Prostate gland (tissue), 2 donors: ENCODE data around the gene AKR1A1. TPM values are rescaled to one million over a fixed set of nuclear protein-coding genes. Genes with fewer than 3 reads are reported as not detected.

Experiments
- DNase-seq: peaks from one replicate; pipeline ENCODE4 v3.0.0-alpha.2; 2019; ENCODE audit warnings: low spot score
- H3K27ac ChIP-seq, 2 donors: fragments of 200-600 bp; sonication (generic); 2 replicates each; pipeline ENCODE4 v1.5.1; 2017 to 2019
- H3K27me3 ChIP-seq: fragments of 200-600 bp; sonication (generic); replicated peaks from 2 replicates; pipeline ENCODE4 v1.5.1; 2019; ENCODE audit not compliant: insufficient read depth
- H3K36me3 ChIP-seq, 2 donors: fragments of 200-600 bp; sonication (generic); 1 replicate in 1 of 2; 2 replicates in 1 of 2; pipeline versions ENCODE4 v1.5.1 to v1.8.1; 2017 to 2019
- H3K4me1 ChIP-seq: fragments of 200-600 bp; sonication (generic); replicated peaks from 2 replicates; pipeline ENCODE4 v1.5.1; 2019
- H3K4me3 ChIP-seq, 2 donors: fragments of 200-600 bp; sonication (generic); 2 replicates each; pipeline ENCODE4 v1.5.1; 2017 to 2019
- H3K9me3 ChIP-seq: fragments of 200-600 bp; sonication (generic); 2 replicates; pipeline ENCODE4 v1.5.1; 2017
- POLR2A ChIP-seq: fragments of 450-650 bp; IDR thresholded peaks from one replicate; pipeline ENCODE4 v1.6.1; 2016; ENCODE audit warnings: antibody characterized with exemption, mild to moderate bottlenecking
- POLR2AphosphoS5 ChIP-seq: sonication (generic); formaldehyde crosslinking; IDR thresholded peaks from one replicate; pipeline ENCODE4 v1.6.1; 2017; ENCODE audit warnings: antibody characterized with exemption
- WGBS: methylation state at CpG from one replicate; pipeline ENCODE4 v1.1.5; 2018; 5-methylcytosine and 5-hydroxymethylcytosine counted together
- intact Hi-C: fragments of 100-400 bp; cut with DNase I; formaldehyde crosslinking; loops from one replicate; pipeline ENCODE4 v1.14.2; 2022
- total RNA-seq, 2 donors: library from RNA; depleted of rRNA; stranded (reverse); fragments of >200 nt; gene quantifications; one replicate each; pipeline ENCODE4 v1.1.0, GENCODE V29; 2016
- TF ChIP-seq, protein P1 (sequence below), 4 experiments: fragments of 200-600 bp in 2 of 4; fragments of 450-650 bp in 2 of 4; sonication (generic) in 2 of 4; IDR thresholded peaks; 1 replicate in 3 of 4; 2 replicates in 1 of 4; pipeline ENCODE4 v1.5.1; 2016 to 2019; ENCODE audit warnings: antibody characterized with exemption in 4 of 4, mild to moderate bottlenecking in 2 of 4, moderate library complexity in 2 of 4

The AKR1A1 gene
- total RNA-seq: 100 to 1,000 TPM in 1 of 2 donors, 10 to 100 TPM in 1; 49.7 to 132 TPM

DNA sequence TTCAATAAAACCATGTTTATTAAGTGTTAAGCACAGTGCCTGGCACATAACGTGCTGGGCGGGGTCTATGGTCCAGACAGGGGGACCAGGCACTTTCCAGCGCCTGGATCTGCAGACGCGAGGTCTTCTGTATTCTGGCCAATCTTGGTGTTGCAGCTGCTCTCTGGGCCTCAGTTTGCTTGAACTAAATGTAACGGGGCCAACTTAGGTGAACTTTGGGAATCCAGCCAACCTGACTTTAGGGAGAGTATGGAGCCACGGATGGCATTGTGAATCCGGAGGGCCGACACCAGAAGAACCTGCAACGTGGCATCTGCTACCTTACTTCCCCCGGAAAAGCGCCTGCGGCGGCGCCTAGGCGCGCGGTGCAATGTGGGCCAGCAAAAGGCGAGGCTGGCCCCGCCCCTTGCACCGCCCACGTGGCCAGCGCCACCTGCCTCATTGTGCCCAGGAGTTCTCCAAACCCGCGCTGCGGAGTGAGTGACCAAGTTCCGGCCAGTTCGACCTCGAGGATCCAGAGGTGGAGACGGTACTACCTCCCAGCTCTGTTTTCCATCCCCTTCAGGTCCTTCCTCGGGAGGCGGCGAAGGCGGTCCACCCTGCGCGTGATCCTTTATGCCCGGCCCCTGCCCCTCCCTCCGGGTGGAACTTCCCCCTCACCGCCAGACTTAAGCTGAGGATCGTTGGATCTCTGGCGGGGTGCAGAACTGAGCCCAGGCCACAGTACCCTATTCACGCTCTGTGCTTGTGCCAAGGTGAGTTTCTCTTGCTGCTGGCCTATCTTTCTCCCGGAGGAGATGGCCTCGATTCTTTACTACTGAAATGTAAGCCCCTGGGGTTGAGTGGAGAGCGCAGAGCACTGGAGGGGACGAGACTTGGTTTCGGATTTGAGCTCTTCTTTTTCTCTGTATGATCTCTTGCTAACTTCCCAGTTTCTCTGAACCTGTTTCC, at the start of gene AKR1A1:
Gene AKR1A1 (plus strand): TSS at position 426 of the 951 bp plus-strand sequence. CDS start 10,969 bp downstream, outside the sequence.
- Histone ChIP-seq H3K4me1 (no peaks in the 10 kb centered on the region), H3K27ac (peak within 1 kb of the TSS; percentile 80 to 90), H3K4me3 (peak within 1 kb of the TSS; percentile 47 to 60), H3K27me3 (no peaks in the 10 kb centered on the region), H3K9me3 (no peaks in the 10 kb centered on the region), H3K36me3 (no peaks in the 10 kb centered on the region)
- intact Hi-C loops: loop anchor here (2.0 kb wide), 1 partner anchor 30 kb away; the partner anchor contains the start of gene PRDX1
- WGBS: under 1% methylated on average over 35 of the region's 47 CpGs
- peak; percentile 92 for TF ChIP-seq POLR2AphosphoS5
- TF ChIP-seq, protein P1, sequence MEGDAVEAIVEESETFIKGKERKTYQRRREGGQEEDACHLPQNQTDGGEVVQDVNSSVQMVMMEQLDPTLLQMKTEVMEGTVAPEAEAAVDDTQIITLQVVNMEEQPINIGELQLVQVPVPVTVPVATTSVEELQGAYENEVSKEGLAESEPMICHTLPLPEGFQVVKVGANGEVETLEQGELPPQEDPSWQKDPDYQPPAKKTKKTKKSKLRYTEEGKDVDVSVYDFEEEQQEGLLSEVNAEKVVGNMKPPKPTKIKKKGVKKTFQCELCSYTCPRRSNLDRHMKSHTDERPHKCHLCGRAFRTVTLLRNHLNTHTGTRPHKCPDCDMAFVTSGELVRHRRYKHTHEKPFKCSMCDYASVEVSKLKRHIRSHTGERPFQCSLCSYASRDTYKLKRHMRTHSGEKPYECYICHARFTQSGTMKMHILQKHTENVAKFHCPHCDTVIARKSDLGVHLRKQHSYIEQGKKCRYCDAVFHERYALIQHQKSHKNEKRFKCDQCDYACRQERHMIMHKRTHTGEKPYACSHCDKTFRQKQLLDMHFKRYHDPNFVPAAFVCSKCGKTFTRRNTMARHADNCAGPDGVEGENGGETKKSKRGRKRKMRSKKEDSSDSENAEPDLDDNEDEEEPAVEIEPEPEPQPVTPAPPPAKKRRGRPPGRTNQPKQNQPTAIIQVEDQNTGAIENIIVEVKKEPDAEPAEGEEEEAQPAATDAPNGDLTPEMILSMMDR (IDR thresholded peaks at IDR 0.05): peak in 2 of 4 experiments; percentile 0 to 12
- peak; percentile 40 for TF ChIP-seq POLR2A
- peak; percentile 84 for DNase-seq

DNA sequence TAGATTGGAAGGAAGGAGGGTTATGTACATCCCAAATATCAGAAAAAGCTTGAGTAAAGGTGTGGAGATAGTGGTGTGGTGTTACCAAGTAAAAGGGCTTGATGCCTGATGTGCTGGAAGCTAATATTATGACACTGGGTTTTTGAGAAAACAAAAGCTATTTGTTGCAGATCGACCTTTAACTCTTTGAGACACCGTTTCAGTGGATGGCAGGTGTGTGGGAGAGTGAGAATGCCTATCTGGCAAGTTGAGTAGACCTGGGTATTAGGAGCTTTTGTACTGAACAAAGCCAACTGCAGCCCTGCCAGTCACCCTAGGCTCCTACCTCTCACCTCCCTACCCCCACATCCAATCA, 49.1 kb upstream of the AKR1A1 start:
- intact Hi-C loops: no loop called here
- DNase-seq: no peak
- no peaks in the 10 kb centered on the region for H3K9me3 ChIP-seq
- H3K4me1 ChIP-seq: no peaks in the 10 kb centered on the region
- 73% methylated on average over 2 of the region's 2 CpGs for WGBS
- no peak overlapping the region for H3K4me3 ChIP-seq
- no peaks in the 10 kb centered on the region for H3K27me3 ChIP-seq
- TF ChIP-seq POLR2A (no peak), POLR2AphosphoS5 (no peak)
- TF ChIP-seq, protein P1 (IDR thresholded peaks at IDR 0.05): no peak
- no peak overlapping the region for H3K27ac ChIP-seq
- no peaks in the 10 kb centered on the region for H3K36me3 ChIP-seq

DNA sequence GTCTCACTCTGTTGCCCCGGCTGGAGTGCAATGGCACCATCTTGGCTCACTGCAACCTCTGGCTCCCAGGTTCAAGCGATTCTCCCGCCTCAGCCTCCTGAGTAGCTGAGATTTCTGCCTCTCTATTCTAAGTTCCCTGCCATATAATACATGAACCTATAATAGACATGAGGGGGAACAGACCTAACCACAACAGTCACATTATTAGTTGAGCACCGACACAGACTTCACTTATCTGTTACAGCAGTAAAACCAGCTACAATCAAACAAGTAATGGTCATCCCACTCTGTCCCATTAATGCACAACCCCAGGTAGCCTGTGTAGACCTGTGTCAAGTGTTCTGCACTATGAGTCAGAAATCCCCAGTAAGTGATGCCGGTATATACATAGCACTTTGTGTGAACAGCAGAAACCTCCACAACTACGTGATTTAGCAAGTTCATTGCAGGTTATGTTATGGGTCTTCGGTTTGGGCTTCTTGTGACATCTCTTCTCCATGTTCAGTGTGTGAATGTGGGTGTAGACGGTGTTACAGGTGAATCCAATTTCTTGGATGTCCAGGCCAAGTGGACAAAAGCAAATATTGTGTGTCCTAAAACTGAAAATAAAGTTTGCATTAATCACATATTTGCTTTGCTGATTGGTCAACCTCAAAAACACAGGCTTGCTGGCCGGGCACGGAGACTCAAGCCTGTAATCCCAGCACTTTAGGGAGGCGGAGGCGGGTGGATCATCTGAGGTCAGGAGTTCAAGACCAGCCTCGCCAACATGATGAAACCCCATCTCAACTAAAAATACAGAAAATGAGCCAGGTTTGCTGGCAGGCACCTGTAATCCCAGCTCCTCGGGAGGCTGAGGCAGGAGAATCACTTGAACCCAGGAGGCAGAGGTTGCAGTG, 46.9 kb upstream of the AKR1A1 start:
- Histone ChIP-seq H3K27me3 (no peaks in the 10 kb centered on the region), H3K27ac (no peak overlapping the region), H3K36me3 (no peaks in the 10 kb centered on the region), H3K9me3 (no peaks in the 10 kb centered on the region), H3K4me3 (no peak overlapping the region), H3K4me1 (no peaks in the 10 kb centered on the region)
- no peak for DNase-seq
- TF ChIP-seq, protein P1 (IDR thresholded peaks at IDR 0.05): no peak
- TF ChIP-seq POLR2A (no peak), POLR2AphosphoS5 (no peak)
- intact Hi-C loops: no loop called here
- 89% methylated on average over 14 of the region's 14 CpGs for WGBS

DNA sequence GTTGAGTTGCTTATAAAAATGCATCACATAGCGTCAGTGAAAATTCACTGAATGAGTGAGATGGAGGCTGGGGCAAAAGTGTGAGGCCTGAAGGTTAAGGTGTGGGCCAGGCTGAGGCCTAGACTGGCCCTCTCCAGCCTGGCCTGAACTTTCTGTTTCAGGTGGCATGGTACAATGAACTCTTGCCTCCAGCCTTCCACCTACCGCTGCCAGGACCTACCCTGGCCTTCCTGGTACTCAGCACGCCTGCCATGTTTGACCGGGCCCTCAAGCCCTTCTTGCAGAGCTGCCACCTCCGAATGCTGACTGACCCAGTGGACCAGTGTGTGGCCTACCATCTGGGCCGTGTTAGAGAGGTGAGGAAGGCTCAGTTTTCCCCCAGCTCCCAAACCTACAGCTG, 43.4 kb upstream of the AKR1A1 start:
- WGBS: 89% methylated on average over 6 of the region's 6 CpGs
- TF ChIP-seq POLR2AphosphoS5 (no peak), POLR2A (no peak)
- TF ChIP-seq, protein P1 (IDR thresholded peaks at IDR 0.05): no peak
- intact Hi-C loops: no loop called here

More for the DNA sequence above, 43.4 kb upstream of the AKR1A1 start:
- Histone ChIP-seq H3K36me3 (peaks cover 0 to 2% of the 10 kb centered on the region in 2 donors), H3K27me3 (no peaks in the 10 kb centered on the region), H3K4me1 (no peaks in the 10 kb centered on the region), H3K4me3 (no peak overlapping the region), H3K9me3 (no peaks in the 10 kb centered on the region), H3K27ac (no peak overlapping the region)
- no peak for DNase-seq
